DMS79 (cell line): Measurements from ENCODE around the gene CMC4.

Experiments
- DNase-seq: peaks from one replicate; lab custom pipeline; 2025; lab: John Stamatoyannopoulos, UW

CMC4 gene

DNA sequence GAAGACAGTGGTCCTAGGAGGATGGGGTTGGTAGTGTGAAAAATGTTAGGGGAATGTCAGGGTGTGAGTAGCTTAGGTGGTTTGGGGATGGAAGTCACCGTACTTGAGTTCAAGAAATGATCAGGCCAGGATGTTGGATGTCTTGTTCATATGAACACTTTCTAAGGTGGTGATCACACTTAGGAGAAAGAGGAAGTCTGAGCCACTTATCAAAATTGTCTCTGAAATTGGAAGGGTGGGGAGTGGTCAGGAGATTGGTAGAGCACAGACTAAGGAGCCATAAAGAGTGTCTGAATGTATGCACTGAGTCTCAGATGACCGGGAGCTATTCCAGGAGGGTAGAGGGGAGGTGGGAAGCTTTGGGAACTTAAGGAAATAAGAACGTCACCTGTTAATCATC lies 17.3 kb downstream of the CMC4 start:
- DNase-seq = no peak

- DNase-seq = no peak
Observed at GRCh38 chrX:155052738-155053498, 18.0 kb downstream of the CMC4 start.

- DNase-seq = no peak
Observed at GRCh38 chrX:155048977-155049619, 21.8 kb downstream of the CMC4 start.

GRCh38 chrX:155046811-155047528 lies 24.0 kb downstream of the CMC4 start:
- no peak for DNase-seq

GRCh38 chrX:155046129-155046810 lies 24.7 kb downstream of the CMC4 start:
- DNase-seq = no peak

- no peak for DNase-seq
Observed at GRCh38 chrX:155035688-155036087, 35.2 kb downstream of the CMC4 start.

- DNase-seq = no peak
Observed at GRCh38 chrX:155031657-155032056, 39.3 kb downstream of the CMC4 start.

DNA sequence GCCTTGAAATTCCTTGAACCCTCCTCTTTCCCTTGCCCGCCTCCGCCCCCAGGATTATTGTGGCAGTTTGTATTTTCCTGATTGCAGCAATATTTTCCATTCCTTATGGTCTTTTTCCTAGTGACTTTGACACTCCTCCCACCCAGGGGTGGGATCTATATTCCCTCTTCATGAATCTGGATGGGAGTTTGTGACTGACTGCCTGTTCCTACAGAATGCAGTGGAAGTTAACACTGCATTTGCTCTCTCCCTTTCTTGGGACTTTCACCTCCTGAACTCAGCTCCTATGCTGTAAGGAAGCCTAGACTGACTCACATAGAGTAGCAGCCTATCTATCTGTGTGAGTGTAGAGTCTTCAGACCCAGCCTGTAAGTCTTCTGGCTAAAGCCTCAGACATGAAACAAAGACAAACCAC lies 42.1 kb downstream of the CMC4 start:
- DNase-seq = no peak

DNA sequence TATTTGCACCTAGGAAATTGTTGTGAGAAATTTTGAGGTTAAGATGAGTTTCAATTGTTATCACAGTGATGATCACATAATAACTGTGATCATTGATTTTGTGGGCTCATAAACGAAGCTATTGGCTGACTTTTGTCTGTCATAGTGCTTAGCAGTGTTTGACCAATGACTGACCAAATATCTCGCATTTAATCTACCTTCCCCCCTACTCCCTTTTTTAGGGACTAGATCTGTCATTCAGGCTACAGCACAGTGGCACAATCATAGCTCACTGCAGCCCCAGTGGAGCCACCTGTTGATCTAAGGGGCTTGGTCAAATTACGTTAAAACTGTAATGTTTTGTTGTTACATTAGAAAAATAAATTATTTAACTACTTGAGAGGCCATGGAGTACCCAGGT lies 42.8 kb downstream of the CMC4 start:
- DNase-seq = no peak

- no peak for DNase-seq
Observed at GRCh38 chrX:155027509-155028066, 43.3 kb downstream of the CMC4 start.

GRCh38 chrX:155026727-155027508 lies 44.0 kb downstream of the CMC4 start, which contains the start of gene FUNDC2:
FUNDC2 (plus strand) TSS chrX:155026844; CDS start chrX:155026939, 95 bp downstream.
- DNase-seq = peak; percentile 81

- DNase-seq = no peak
Observed at GRCh38 chrX:155026420-155026726, 44.6 kb downstream of the CMC4 start.

DNA sequence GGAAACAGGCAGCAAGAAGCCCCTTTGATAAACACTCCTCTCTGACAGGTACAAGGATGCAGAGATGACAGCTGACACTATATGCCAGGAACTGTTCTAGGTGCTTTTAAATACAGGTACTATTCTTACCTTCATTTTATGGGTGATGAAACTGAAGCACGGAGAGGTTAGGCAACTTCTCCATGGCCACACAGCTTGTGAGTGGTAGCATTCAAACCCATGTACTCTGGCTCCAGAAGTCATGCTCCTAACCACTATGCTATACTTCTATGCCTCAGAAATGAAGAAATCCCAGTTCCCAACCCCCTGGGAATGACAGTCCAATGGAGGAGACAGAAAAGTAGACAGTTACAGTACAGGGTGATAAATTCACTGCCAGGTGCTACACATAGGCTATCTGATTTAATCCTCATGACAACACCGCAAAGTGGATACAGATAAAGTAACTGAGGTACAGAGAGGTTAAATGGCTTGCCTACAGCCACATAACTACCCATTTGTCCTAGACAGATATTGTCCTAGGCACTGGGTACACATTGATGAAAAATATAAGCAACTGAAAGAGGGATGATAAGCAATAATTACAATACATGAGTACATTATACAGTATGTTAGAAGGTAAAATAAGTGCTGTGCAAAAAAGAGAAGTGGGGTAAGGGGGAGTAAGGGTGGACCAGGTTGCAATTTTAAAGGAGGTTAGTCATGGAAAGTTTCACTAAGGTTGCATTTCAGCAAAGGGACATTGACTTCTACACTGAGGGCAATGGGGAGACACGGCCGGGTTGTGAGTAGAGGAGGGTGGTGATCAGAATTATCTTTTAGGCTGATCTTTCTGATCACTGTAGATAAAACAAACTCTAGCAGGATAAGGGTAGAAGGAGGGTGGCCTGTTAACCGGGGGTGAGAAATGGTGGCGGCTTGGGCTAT lies 46.8 kb downstream of the CMC4 start:
- DNase-seq = no peak

DNA sequence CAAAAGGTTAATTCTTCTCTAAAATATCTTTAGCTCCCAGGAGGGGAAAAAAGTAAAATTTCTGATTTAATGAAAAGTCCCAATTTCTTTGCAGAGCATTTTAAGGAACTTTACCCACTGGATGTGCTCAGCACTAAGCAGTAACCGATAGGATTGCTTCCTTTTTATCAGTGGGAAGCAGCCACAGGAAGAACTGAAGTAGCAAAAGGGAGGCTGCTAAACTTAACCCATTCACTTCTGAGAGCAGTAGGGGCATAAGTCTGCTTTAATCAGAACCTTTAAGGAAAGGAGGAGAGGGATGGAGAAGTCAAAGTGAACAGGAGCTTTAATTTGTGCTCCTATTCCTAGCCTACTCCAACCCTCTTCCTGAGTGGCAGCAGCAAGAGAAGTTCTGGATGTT lies 48.4 kb downstream of the CMC4 start, which contains the start of gene F8:
TSS of gene F8 (minus strand) at position 139 of the 400 bp plus-strand sequence. CDS start 171 bp downstream, outside the sequence.
- no peak for DNase-seq

DNA sequence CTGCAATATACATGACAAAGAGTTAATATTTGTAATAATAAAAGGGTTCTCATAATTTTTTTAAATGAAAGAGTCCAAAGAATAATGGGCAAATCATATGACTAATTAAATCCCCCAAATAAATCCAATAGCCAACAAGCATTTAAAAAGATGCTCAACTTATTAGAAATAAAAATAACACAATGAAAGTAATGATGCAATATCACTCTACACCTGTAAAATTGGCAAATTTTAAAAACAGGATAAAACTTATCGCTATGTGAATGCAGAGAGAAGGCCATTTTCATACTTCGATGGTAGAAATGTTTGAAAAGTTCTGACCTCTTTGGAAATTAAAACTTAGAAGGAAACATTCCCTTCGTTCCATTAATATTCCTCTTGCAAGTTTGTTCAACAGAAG lies 50.3 kb downstream of the CMC4 start:
- DNase-seq = no peak
